Measurements from ENCODE around the gene KRT81.

DNA sequence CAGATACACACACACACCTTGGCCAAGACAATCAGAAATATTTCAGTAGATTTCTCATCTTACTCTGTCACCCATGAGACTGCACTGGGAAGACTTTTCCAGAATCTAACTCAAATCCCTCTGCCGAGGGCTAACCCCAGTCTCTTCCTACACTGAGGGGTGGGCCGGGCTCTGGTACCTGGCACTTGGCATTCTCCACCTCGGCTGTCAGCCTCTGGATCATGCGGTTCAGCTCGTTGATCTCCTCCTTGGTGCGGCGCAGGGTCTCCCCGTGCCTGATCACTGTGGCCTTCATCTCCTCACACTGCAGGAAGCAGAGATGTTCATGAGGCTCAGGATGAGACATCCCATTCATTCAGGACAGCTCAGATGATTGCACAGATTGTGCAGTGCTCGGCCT is 25.0 kb upstream of the KRT81 start:
- no peak for TF ChIP-seq BHLHE40 (IDR thresholded peaks at IDR 0.05; ENCODE audit: borderline replicate concordance)
- no peak for TF ChIP-seq FOXM1 (IDR thresholded peaks at IDR 0.05; ENCODE audit: borderline replicate concordance)
- TF ChIP-seq SUZ12 (IDR thresholded peaks at IDR 0.05) = no peak
- no peak for TF ChIP-seq CTBP1 (IDR thresholded peaks at IDR 0.05; ENCODE audit: borderline replicate concordance)
- TF ChIP-seq NFRKB (IDR thresholded peaks at IDR 0.05) = no peak

Measured in HEK293T (cell line).